HuH-7.5 (cell line): Measurements from ENCODE around the gene HES4.
A peak's percentile ranks its signal among the peaks of the same experiment; 100 is the strongest.
"Not testable (repeated sequence)": the region's sequence is repeated elsewhere in the genome, so short reads cannot be mapped to it uniquely, and the experiment has no call there.

Experiments used
- DNase-seq: peaks from one replicate; pipeline ENCODE4 v3.0.0; 2011; ENCODE audit warnings: low spot score

HES4 gene

GRCh38 chr1:1018321-1018685 is 18.4 kb upstream of the HES4 start:
- not testable (repeated sequence) for DNase-seq

GRCh38 chr1:1017397-1018320 is 17.8 kb upstream of the HES4 start:
- not testable (repeated sequence) for DNase-seq

- no peak for DNase-seq
Measured at GRCh38 chr1:1014799-1015681, 15.1 kb upstream of the HES4 start.

GRCh38 chr1:1013922-1014648 is 14.2 kb upstream of the HES4 start:
- DNase-seq = no peak

- no peak for DNase-seq
Measured at GRCh38 chr1:1013105-1013921, 13.4 kb upstream of the HES4 start, which contains the start of gene ISG15. ISG15 (plus strand) TSS chr1:1013497; CDS start chr1:1013574, 77 bp downstream.

- not testable (repeated sequence) for DNase-seq
Measured at GRCh38 chr1:1012736-1013104, 12.8 kb upstream of the HES4 start.

- no peak for DNase-seq
Measured at GRCh38 chr1:1011396-1011949, 11.6 kb upstream of the HES4 start.

- not testable (repeated sequence) for DNase-seq
Measured at GRCh38 chr1:1010131-1010530, 10.2 kb upstream of the HES4 start.

GRCh38 chr1:1006305-1007159 is 6.6 kb upstream of the HES4 start:
- DNase-seq = peak; percentile 91

GRCh38 chr1:1005774-1006304 is 5.9 kb upstream of the HES4 start:
- no peak for DNase-seq

- no peak for DNase-seq
Measured at GRCh38 chr1:1004780-1005697, 5.1 kb upstream of the HES4 start.

- DNase-seq = no peak
Measured at GRCh38 chr1:1004420-1004779, 4.5 kb upstream of the HES4 start.

GRCh38 chr1:1003618-1004419 is 3.9 kb upstream of the HES4 start:
- DNase-seq = no peak

GRCh38 chr1:1001057-1001783 is 1.3 kb upstream of the HES4 start:
- DNase-seq = peak; percentile 52

- peak; percentile 90 for DNase-seq
Measured at GRCh38 chr1:1000357-1001056, 610 bp upstream of the HES4 start.

GRCh38 chr1:998995-999724 is 737 bp downstream of the HES4 start:
- peak; percentile 49 for DNase-seq
